GM12878 (cell line): ENCODE measurements around the gene ISL1. TPM values are rescaled to one million over a fixed set of nuclear protein-coding genes. Genes with fewer than 3 reads are reported as not detected.

Experiments used
- ATAC-seq: fragments of 200-7000 bp; cut with Tn5 transposase; 3 replicates; pipeline ENCODE4 v1.9.1; 2020; ENCODE audit warnings: mild to moderate bottlenecking, moderate library complexity
- BruUV-seq: library from RNA; stranded (reverse); fragments of 400-500 nt; replicated peaks from 2 replicates; lab custom pipeline; 2021; lab: Mats Ljungman, UMichigan
- CTCF ChIA-PET: fragments of 300-600 bp; sonication (Branson Sonifier 250); formaldehyde crosslinking; extraction: SDS; loops from one replicate; lab custom pipeline; 2021; ENCODE audit warnings: inconsistent platforms; lab: Yijun Ruan, JAX
- POLR2A ChIA-PET: fragments of 350-600 bp; formaldehyde crosslinking; extraction: SDS; loops from one replicate; lab custom pipeline; 2021; ENCODE audit warnings: inconsistent platforms; lab: Charles Lee
- RAD21 ChIA-PET: fragments of 300-600 bp; sonication (Branson Sonifier 250); formaldehyde crosslinking; loops from one replicate; lab custom pipeline; 2023; ENCODE audit warnings: antibody characterized with exemption; ENCODE audit not compliant: unreplicated experiment; lab: Charles Lee
- SMC1A ChIA-PET: fragments of 300-600 bp; sonication (Branson Sonifier 250); formaldehyde crosslinking; loops from one replicate; lab custom pipeline; 2023; ENCODE audit not compliant: unreplicated experiment, uncharacterized antibody; lab: Charles Lee
- DNase-seq: peaks from one replicate; pipeline ENCODE4 v3.0.0-alpha.2; 2011; ENCODE audit warnings: low read depth, low spot score
- FAIRE-seq: peaks from 3 replicates; lab custom pipeline; 2011; peaks lifted over from hg19 to GRCh38; lab: Jason Lieb, UNC
- H2AFZ ChIP-seq: 2 replicates; pipeline ENCODE4 v1.6.0; 2011; ENCODE audit warnings: low read depth, low read length, control low read depth; ENCODE audit not compliant: control insufficient read depth
- H3K27ac ChIP-seq: 2 replicates; pipeline ENCODE4 v1.5.1; 2011; ENCODE audit warnings: control low read depth; ENCODE audit not compliant: control insufficient read depth, insufficient read depth
- H3K27me3 ChIP-seq, 2 experiments: replicated peaks in 1 of 2; 2 replicates each; pipeline versions ENCODE4 v1.6.0 to v1.6.1; 2011; ENCODE audit warnings: low read length in 1 of 2; ENCODE audit not compliant: control insufficient read depth in 2 of 2, insufficient read depth in 2 of 2
- H3K36me3 ChIP-seq, 2 experiments: 2 replicates each; pipeline ENCODE4 v1.5.1; 2011; ENCODE audit warnings: low read length in 1 of 2; ENCODE audit not compliant: control insufficient read depth in 2 of 2, insufficient read depth in 2 of 2
- H3K4me1 ChIP-seq: 2 replicates; pipeline ENCODE4 v1.6.1; 2011; ENCODE audit warnings: mild to moderate bottlenecking, low read length, moderate library complexity, mixed read lengths; ENCODE audit not compliant: control insufficient read depth, insufficient read depth
- H3K4me2 ChIP-seq: 2 replicates; pipeline ENCODE4 v1.6.0; 2011; ENCODE audit warnings: control low read depth; ENCODE audit not compliant: control insufficient read depth, insufficient read depth
- H3K4me3 ChIP-seq: fragments of 200-600 bp; sonication (generic); 2 replicates; pipeline ENCODE4 v1.5.1; 2016
- H3K79me2 ChIP-seq: 2 replicates; pipeline ENCODE4 v1.6.0; 2011; ENCODE audit warnings: low read length; ENCODE audit not compliant: control insufficient read depth, insufficient read depth
- H3K9ac ChIP-seq: 2 replicates; pipeline ENCODE4 v1.8.0; 2011; ENCODE audit warnings: low read length, control low read depth, mixed read lengths; ENCODE audit not compliant: control insufficient read depth, insufficient read depth
- H3K9me3 ChIP-seq: replicated peaks from 3 replicates; pipeline ENCODE4 v1.5.1; 2011; ENCODE audit warnings: mild to moderate bottlenecking, low read length; ENCODE audit not compliant: control insufficient read depth, insufficient read depth
- H4K20me1 ChIP-seq: 2 replicates; pipeline ENCODE4 v1.6.0; 2011; ENCODE audit not compliant: control insufficient read depth, insufficient read depth
- EZH2 ChIP-seq: IDR thresholded peaks from 2 replicates; pipeline ENCODE4 v1.6.1; 2012; ENCODE audit warnings: low read depth, mild to moderate bottlenecking, control low read depth, inconsistent platforms, low read length, borderline replicate concordance; ENCODE audit not compliant: control insufficient read depth
- FOXK2 ChIP-seq: fragments of 450-650 bp; IDR thresholded peaks from 2 replicates; pipeline ENCODE4 v1.6.1; 2017; ENCODE audit warnings: mild to moderate bottlenecking, moderate library complexity
- RFX5 ChIP-seq: IDR thresholded peaks from 2 replicates; pipeline ENCODE4 v1.6.1; 2011; ENCODE audit warnings: low read depth, low read length, improper control_type of control experiment
- USF1 ChIP-seq: IDR thresholded peaks from 2 replicates; pipeline ENCODE4 v1.6.1; 2011; ENCODE audit warnings: borderline replicate concordance, low read depth, mild to moderate bottlenecking, moderate library complexity, mixed read lengths, low read length; ENCODE audit not compliant: insufficient read depth; ENCODE audit errors: extremely low read length
- ZNF384 ChIP-seq: IDR thresholded peaks from 2 replicates; pipeline ENCODE4 v1.6.1; 2012; ENCODE audit warnings: low read depth, mild to moderate bottlenecking, low read length, improper control_type of control experiment, borderline replicate concordance
- WGBS: methylation state at CpG from one replicate; pipeline ENCODE4 v1.1.6; 2016; ENCODE audit warnings: low lambda C conversion rate; ENCODE audit not compliant: insufficient replicate concordance, insufficient coverage; ENCODE audit errors: missing lambda C conversion rate; 5-methylcytosine and 5-hydroxymethylcytosine counted together
- in situ Hi-C: fragments of 300-500 bp; cut with MboI; formaldehyde crosslinking; loops from 9 replicates; pipeline ENCODE4 v1.14.3; 2018; ENCODE audit warnings: mixed read lengths
- intact Hi-C: fragments of 100-400 bp; cut with micrococcal nuclease; formaldehyde crosslinking; loops from one replicate; pipeline ENCODE4 v1.14.2; 2022; ENCODE audit not compliant: unreplicated experiment
- polyA plus RNA-seq, 11 experiments: library from polyadenylated mRNA; depleted of rRNA in 4 of 11; unstranded in 6 of 11; stranded (reverse) in 5 of 11; fragments of >200 nt; fragmentation: Nextera tagmentation in 4 of 11; fragmentation: Illumina TruSeq in 1 of 11; extraction: Ambion mirVana in 4 of 11; extraction: Trizol in 1 of 11; gene quantifications; 1 replicate in 1 of 11; 2 replicates in 10 of 11; pipeline versions ENCODE4 v1.2.1 to v1.2.3, GENCODE V29; 2011 to 2016; ENCODE audit warnings: inconsistent platforms in 2 of 11, missing spikeins in 2 of 11, low read depth in 1 of 11
- total RNA-seq, 4 experiments: library from RNA; depleted of rRNA in 3 of 4; stranded (reverse); fragments of >200 nt in 3 of 4; fragmentation: Illumina TruSeq in 1 of 4; extraction: Trizol in 1 of 4; gene quantifications; 2 replicates each; pipeline versions ENCODE4 v1.2.1 to v1.2.3, GENCODE V29; 2013 to 2021
- TF ChIP-seq, protein P1 (sequence below): IDR thresholded peaks from 2 replicates; pipeline ENCODE4 v1.6.1; 2011; ENCODE audit warnings: mild to moderate bottlenecking, low read depth, low read length, moderate library complexity; ENCODE audit not compliant: insufficient replicate concordance

The ISL1 gene
- total and polyA plus RNA-seq, 10 of the 15 experiments (the other 5 are each of a cell fraction or from before 2014, with no cell fraction given) = 0.08 TPM; not detected in 9

GRCh38 chr5:51378448-51379330, 4.6 kb upstream of the ISL1 start:
- TF ChIP-seq ZNF384 (no peak), FOXK2 (no peak), EZH2 (no peak), RFX5 (no peak), USF1 (no peak)
- TF ChIP-seq, protein P1, sequence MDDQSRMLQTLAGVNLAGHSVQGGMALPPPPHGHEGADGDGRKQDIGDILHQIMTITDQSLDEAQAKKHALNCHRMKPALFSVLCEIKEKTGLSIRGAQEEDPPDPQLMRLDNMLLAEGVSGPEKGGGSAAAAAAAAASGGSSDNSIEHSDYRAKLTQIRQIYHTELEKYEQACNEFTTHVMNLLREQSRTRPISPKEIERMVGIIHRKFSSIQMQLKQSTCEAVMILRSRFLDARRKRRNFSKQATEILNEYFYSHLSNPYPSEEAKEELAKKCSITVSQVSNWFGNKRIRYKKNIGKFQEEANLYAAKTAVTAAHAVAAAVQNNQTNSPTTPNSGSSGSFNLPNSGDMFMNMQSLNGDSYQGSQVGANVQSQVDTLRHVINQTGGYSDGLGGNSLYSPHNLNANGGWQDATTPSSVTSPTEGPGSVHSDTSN = no peak
- in situ Hi-C loops = loop anchor here (25.0 kb wide), 1 partner anchor 1284 kb away; no protein-coding TSS in a partner anchor
- SMC1A ChIA-PET = no interaction called here
- no peak overlapping the region for H3K4me2 ChIP-seq
- no peak overlapping the region for H3K4me3 ChIP-seq
- no peaks in the 10 kb centered on the region for H4K20me1 ChIP-seq
- no peaks in the 10 kb centered on the region for H3K79me2 ChIP-seq
- DNase-seq (no peak), FAIRE-seq (no peak), ATAC-seq (peak; percentile 25; the same call in 2 of the 3 replicates)
- peaks cover 6 to 13% of the 10 kb centered on the region in 2 experiments; a peak in 3 of 4 replicates for H3K27me3 ChIP-seq
- no peaks in the 10 kb centered on the region for H3K4me1 ChIP-seq
- H3K9me3 ChIP-seq = no peaks in the 10 kb centered on the region; the same call in 2 of the 3 replicates
- H3K9ac ChIP-seq = no peak overlapping the region
- POLR2A ChIA-PET = no interaction called here
- BruUV-seq = no TSS peak
- no peak overlapping the region for H3K27ac ChIP-seq
- RAD21 ChIA-PET = no interaction called here
- no peaks in the 10 kb centered on the region for H3K36me3 ChIP-seq
- intact Hi-C loops = no loop called here
- 32% methylated on average over 36 of the region's 37 CpGs for WGBS
- H2AFZ ChIP-seq = no peak overlapping the region
- CTCF ChIA-PET = interaction anchor here (1.0 to 1.4 kb wide), 2 partner anchors 11 to 630 kb away, joined by 5 to 6 read pairs; no protein-coding TSS in a partner anchor
